Suppressor macrophage (primary cell): ENCODE data around the gene FIBCD1.

Source experiments
- DNase-seq, 4 experiments: peaks; one replicate each; pipeline ENCODE4 v3.0.0-alpha.2; 2020 to 2022

Gene FIBCD1

GRCh38 chr9:130857864-130858738 is 80.9 kb downstream of the FIBCD1 start:
- no peak for DNase-seq

DNA sequence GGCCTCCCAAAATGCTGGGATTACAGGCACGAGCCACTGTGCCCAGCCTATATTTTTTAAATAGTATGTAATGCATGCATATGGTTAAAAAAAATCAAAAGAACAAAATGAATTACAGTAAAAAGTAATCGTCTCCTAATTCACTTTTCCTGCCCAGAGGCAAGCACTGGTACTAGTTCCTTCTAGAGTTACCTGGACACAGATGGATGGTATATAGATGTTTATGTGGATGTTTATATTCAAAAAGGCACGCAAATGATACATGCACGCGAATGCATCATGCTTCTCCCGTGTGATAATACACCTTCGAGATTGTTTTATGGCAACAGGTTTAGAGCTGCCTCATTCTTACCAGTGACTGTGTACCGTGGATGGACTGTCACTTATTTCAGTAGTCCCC is 82.6 kb downstream of the FIBCD1 start:
- no peak for DNase-seq

- DNase-seq = no peak
These were observed 84.2 kb downstream of the FIBCD1 start for GRCh38 chr9:130854835-130855234.

- DNase-seq = no peak
These were observed 85.0 kb downstream of the FIBCD1 start for GRCh38 chr9:130854092-130854491.

- no peak for DNase-seq
These were observed 86.2 kb downstream of the FIBCD1 start for GRCh38 chr9:130852801-130853200.
